Measurements from ENCODE around the gene KCNS3. TPM values are rescaled to one million over a fixed set of nuclear protein-coding genes. Genes with fewer than 3 reads are reported as not detected.

Gene KCNS3
- total and polyA plus RNA-seq, 5 donors = 1.3 to 4.3 (median 3.1) TPM

Other genes starting within 250 kb of the KCNS3 start
- 10 to 100 TPM; 11.9 to 14.6 (median 13.1) TPM for gene SMC6, start 124.9 kb upstream of the KCNS3 start, total RNA-seq
- gene SMC6, start 124.9 kb upstream of the KCNS3 start, polyA plus RNA-seq = 10.0 TPM
- 1 to 10 TPM; 3.5 to 5.5 (median 4.3) TPM for gene GEN1, start 124.5 kb upstream of the KCNS3 start, total RNA-seq
- 1.5 TPM for gene GEN1, start 124.5 kb upstream of the KCNS3 start, polyA plus RNA-seq
- gene MSGN1, start 62.2 kb upstream of the KCNS3 start, total RNA-seq = not detected
- gene MSGN1, start 62.2 kb upstream of the KCNS3 start, polyA plus RNA-seq = not detected